HG02981 (cell line): ENCODE measurements around the gene KCNH2.

Experiments
- ATAC-seq: cut with Tn5 transposase; IDR thresholded peaks from one replicate; pipeline ENCODE4 v1.9.1; 2021; ENCODE audit warnings: mild to moderate bottlenecking, moderate library complexity; ENCODE audit not compliant: unreplicated experiment

KCNH2 gene

DNA sequence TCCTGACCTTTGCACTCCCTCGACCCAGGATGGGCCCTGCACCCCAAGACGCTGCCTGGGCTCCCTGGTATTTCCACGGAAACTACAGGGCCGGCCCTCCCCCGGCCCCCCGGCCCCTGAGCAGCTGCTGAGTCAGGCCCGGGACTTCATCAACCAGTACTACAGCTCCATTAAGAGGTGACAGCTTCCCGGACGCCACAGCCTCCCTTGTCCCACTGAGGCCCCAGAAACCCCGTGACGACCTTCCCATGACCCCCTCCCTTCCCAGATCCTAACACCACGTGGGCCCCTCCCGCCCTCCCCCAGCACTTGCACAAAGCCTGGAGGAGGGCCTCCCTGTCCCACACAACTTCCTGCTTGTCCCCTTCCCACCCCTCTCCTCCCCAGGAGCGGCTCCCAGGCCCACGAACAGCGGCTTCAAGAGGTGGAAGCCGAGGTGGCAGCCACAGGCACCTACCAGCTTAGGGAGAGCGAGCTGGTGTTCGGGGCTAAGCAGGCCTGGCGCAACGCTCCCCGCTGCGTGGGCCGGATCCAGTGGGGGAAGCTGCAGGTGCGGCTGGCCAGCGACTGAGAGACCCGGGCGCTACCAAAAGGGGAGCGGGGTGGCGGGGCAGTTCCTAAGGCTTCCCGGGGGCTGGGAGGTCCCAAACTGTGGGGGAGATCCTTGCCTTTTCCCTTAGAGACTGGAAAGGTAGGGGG lies 18.4 kb upstream of the KCNH2 start:
- no peak for ATAC-seq

DNA sequence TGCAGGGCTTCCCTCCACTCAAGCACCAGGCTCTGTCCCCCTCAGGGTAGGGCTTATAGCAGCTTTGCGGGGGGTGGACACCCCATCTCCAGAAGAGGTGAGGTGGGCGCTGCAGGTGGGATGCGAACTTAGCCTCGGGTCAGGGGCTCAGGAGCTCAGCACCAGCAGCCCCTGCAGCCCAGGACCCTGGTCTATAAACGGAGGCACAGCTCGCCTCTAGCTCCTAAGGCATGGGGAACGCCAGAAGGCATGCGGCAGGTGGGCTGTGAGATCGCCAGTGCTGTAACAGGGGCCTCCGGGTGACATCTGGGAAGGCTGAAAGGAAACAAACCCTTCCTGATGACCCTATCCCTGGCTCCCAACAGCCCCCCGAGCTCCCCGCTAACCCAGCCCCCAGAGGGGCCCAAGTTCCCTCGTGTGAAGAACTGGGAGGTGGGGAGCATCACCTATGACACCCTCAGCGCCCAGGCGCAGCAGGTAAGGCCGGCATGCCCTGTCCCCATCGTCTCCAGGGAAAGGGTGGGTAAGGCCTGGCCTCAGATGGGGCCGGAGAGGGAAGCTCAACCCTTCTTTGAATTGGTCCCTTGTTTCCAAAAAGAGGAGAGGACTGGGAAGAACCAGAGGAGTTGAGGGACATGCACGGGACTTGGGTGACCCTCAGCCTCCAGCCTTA lies 16.9 kb upstream of the KCNH2 start:
- no peak for ATAC-seq

DNA sequence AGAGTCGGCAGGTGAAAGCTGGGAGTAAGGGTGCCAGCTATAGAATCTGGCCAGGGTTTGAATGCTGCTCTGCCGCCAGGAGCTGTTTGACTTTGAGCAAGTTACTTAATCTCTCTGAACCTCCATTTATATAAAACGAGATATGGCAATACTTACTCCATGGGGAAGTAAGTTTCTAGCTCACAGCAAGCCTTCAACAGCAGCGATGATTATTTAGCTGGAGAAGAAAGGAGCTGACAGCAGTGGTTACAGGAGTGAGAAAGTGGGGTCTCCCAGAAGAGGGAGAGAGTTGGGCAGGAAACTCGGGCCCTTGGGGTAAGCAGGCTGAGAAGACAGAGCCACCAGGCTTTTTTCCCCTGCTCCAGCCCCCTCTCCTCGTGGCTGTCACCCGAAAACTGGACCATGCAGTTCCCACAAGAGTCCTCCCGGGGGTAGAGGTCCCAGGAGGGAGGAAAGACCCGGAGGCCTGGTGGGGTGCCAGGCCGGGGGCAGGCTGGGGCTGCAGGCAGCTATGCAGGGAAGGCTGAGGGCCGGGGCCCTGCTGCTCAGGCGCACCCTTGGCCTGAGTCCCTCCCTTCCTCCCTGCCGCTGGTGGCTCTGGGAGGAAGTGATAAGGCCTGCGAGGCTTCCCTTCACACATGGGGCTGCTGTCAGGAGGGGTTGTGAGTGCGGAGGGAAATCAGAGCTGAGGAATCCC lies 16.2 kb upstream of the KCNH2 start:
- no peak for ATAC-seq

DNA sequence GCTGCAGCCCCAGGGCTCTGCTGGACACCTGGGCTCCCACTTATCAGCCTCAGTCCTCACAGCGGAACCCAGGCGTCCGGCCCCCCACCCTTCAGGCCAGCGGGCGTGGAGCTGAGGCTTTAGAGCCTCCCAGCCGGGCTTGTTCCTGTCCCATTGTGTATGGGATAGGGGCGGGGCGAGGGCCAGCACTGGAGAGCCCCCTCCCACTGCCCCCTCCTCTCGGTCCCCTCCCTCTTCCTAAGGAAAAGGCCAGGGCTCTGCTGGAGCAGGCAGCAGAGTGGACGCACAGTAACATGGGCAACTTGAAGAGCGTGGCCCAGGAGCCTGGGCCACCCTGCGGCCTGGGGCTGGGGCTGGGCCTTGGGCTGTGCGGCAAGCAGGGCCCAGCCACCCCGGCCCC lies 15.4 kb upstream of the KCNH2 start:
- ATAC-seq: no peak

DNA sequence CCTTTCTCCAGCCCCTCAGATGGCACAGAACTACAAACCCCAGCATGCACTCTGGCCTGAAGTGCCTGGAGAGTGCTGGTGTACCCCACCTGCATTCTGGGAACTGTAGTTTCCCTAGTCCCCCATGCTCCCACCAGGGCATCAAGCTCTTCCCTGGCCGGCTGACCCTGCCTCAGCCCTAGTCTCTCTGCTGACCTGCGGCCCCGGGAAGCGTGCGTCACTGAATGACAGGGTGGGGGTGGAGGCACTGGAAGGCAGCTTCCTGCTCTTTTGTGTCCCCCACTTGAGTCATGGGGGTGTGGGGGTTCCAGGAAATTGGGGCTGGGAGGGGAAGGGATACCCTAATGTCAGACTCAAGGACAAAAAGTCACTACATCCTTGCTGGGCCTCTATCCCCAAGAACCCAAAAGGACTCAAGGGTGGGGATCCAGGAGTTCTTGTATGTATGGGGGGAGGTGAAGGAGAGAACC lies 14.7 kb upstream of the KCNH2 start:
- peak; percentile 60 for ATAC-seq

DNA sequence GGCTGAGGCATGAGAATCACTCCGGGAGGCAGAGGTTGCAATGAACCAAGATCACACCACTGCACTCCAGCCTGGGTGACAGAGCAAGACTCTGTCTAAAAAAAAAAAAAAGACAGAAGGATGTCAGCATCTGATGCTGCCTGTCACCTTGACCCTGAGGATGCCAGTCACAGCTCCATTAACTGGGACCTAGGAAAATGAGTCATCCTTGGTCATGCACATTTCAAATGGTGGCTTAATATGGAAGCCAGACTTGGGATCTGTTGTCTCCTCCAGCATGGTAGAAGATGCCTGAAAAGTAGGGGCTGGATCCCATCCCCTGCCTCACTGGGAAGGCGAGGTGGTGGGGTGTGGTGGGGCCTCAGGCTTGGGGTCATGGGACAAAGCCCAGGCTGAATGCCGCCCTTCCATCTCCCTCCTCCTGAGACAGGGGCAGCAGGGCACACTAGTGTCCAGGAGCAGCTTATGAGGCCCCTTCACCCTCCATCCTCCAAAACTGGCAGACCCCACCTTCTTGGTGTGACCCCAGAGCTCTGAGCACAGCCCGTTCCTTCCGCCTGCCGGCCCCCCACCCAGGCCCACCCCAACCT lies 14.0 kb upstream of the KCNH2 start:
- ATAC-seq: no peak

DNA sequence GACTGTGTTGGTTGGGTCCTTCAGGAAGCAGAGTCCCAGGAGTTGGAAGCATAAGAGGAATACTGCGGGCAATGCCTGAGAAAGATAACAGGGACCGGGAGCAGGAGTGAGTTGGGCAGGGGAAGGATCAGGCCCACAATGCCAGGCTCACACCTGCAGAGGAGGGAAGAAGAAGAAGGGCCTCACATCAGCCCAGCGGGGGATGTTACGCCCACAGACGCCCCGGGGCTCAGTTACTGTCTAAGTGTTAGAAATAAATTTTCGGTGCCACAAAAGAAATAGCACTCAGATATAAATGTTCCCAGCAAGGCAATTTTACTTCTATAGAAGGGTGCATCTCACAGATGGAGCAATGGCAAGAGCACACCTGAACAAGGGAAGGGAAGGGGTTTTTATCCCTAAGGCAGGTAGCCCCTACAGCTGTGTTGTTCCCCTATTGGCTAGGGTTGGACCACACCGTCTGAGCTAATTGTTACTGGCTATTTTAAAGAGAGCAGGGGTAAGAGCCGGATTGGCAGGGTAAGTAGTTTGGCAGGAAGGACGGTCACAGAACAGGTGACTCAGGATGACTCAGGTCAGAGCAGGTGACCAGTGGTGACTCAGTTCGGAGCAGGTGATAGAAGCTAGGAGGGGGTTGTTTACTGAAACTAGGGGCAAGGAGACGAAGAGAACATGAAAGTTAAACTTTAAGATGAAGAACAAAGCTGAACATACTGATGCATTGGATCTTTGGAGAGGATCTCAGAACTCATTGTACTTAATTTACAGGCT lies 12.5 kb upstream of the KCNH2 start, which contains the start of gene NOS3:
Gene NOS3 (plus strand): TSS at position 602 of the 771 bp plus-strand sequence. CDS start 2,787 bp downstream, outside the sequence.
- no peak for ATAC-seq

DNA sequence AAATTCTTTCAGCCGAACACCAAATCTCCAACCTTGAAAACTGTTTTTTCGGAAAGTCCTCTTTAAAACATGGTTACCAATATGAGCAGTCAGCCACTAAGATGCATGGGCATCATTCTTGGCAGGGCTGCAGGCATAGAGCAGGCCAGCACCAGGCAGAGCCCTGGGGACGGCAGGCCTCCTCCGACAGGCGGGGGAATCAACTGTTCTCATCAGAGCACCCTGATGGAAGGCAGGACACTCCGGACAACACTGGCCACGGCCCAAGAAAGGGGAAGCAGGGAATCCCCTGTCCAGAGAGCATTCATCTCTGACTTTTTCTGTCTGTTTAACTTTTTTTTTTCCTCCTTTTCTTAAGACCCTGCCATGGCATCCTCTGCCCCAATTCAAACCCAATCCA lies 11.3 kb upstream of the KCNH2 start:
- no peak for ATAC-seq

DNA sequence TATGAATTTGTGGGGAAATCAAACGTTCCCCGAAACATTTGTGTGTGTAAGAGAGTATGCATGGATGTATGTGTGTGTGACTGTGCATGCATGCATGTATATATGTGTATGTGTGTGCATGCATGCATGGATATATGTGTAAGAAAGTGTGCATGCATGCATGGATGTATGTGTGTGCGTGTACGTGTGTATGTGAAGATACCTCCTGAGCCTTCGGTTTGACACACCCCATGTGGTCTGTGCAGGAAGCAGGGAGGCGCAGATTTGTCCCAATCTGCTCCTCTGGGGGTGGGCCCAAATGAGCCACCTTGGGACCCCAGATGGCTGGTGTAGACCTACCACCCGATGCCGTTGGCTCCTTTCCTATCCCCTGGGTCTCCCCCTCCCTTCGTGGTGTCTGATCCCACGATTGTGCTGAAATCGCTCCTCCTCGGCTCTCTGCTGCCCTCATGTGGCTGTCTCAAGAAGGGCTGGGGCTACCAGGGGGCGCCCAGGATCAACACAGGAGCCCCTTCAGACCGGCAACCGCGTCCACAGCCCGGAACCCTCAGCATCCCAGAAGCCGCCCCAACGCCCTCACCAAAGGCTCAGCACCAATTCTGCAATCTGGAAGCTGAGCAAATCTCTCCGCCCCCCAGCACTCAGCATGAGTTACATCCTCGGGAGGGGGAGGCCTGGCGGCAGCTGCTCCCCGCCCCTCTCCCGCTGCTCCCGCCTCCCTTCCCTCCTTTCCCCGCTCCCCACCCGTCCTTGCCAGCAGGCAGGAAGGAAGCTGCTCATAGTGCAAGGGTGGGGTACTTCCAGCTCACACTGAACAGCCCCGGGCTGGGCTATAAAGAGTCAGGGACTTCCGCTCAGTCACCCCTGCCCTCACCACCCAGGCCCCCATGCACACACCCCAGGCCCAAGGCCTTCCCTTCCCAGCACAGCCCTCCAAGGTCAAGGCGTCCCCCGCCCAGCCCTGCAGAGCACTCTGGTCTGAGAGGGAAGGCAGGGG lies 10.4 kb upstream of the KCNH2 start:
- no peak for ATAC-seq

DNA sequence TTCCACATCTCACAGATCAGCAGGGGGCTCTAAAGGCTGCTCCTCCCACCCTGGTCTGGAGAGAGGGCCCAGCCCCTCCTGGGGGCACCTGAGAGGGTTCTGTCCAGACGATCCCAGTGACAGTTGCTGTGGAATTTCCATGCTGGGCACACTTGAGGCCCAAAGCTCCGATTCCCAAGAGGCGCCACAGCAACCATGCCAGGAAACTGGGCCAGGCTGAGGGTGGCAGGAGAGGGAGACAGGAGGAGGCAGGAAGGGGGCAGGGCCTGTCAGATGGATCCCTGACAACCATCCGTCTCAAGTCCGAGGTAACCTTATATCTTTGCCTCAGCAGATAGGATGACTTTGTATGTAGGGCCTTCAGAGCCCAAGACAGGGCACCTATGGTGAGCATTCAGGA lies 8.4 kb upstream of the KCNH2 start:
- ATAC-seq: no peak

DNA sequence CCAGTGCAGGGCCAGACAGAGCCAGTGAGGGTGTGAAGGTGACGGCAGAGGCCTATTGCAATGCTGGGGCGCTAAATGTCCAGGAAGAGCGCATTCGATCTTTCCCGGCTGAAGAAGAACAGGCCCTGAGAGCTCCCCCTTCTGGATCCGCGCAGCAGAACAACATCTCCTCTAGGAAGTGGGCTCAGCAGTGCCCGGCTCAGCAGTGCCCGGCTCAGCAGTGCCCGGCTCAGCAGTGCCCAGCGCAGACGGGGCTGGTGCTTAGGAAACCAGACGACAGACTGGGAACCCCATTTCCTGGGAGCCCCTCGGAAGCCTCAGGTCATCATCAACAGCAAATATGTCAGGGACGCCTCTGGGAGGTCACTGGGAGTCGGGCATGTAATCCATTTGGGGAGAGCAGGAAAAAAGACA lies 8.0 kb upstream of the KCNH2 start:
- no peak for ATAC-seq

DNA sequence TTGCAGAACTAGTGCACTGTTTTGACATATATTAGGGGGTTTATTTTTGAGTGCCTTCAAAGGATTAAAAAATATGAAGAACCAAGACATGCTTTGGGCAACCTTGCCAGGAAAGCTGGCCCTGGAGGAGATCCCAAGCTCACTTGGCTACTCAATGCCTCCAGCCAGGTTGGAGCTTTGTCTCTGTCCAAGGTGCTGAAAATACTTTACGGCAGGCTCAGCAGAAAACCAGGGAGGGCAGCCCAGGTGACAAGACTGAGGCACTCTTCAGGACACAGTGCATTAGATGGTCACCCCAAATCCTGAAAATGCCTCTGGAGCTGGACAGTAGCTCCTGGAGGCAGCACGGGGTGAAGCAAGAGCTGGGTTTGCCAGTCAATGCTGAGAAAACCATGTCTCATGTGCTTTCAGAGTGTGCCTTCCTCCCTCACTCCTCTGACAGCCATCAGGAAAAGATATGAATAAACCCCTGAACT lies 5.8 kb upstream of the KCNH2 start:
- ATAC-seq: no peak

DNA sequence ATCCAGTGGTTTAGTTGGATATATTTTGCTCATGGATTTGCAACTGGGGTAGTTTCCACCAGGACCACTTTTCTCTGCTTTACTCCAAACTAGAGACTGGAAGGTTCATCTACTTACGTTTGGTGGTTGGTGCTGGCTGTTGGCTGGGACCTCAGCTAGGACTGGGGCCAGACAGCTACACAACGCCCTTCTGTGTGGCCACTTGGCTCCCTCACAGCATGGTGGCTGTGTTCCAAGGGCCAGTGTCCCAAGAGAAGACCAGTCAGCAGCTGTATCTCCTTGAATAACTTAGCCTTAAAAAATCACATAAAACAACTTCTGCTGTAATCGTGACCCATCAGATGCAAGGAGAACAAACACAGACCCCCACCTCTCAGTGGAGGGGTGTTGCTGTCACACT lies 4.2 kb upstream of the KCNH2 start:
- ATAC-seq: no peak

DNA sequence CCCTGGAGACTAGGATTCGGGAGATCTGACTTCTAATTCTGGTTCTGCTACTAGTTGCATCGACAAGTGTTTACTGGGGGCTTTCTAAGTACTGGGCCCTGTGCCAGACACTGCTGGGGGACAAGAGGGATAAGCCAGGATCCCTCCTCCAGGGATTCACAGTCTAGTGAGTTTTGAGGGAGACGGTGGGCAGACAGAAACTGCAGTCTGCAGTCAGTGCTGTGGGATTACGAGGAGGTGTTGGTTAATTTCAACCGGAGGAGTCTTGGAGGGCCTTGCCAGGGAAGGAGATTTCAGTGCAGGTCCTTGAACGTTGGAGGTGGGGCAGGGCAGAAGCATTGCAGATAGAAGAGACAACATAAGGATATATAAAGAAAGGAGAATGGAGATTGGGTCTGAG lies 3.5 kb upstream of the KCNH2 start:
- ATAC-seq: no peak

DNA sequence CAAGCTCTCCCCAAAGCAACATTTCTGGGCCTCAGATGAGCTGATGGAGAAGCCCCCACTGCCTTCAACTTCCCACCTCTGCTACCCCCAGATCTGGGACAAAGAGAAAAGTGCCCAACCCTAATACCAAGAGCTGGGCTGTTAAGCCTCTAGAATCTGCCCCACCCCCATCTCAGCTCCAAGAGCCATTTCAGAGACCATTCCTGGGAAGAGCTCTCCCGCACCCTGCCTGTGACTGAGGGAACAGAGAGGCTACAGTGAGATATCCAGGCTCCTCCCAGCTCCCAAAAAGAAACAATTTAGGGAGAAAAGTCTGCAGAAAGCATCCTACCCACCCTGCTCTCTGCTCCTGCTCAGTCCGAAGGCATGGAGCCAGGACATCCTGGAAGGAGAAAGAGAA lies 2.5 kb upstream of the KCNH2 start:
- no peak for ATAC-seq

DNA sequence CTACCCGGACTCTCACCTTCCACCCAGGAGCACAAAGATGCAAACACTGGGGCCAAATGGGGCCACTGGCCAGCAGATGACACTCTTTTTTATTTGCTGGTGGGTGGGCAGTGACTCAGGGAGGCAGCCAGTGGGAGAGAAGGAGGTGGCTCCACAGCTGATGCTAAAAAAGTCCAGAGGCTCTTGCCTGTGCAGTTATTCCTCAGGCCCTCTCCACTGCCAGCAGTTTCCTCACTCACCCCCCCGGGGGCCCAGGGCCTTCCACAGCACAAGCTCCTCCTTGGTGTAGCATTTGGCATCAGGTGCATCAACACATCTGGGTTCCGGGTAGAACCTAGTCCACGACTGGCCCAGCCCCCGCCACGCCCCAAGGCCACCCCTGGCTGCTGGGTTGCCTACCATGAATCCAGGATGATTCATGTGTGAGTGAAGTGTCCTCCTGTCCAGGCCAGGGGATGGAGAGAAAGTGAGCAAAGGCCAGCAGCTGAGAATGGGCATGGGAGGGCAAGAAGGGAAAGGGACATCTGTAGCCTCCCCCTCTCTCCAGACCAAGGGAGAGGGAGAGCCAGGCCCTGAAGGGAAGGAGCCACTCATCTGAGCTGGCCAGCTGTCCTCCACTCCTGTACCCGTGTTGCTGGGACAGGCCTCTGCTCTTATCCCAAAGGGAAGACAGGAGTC lies 1.7 kb upstream of the KCNH2 start:
- ATAC-seq: no peak

DNA sequence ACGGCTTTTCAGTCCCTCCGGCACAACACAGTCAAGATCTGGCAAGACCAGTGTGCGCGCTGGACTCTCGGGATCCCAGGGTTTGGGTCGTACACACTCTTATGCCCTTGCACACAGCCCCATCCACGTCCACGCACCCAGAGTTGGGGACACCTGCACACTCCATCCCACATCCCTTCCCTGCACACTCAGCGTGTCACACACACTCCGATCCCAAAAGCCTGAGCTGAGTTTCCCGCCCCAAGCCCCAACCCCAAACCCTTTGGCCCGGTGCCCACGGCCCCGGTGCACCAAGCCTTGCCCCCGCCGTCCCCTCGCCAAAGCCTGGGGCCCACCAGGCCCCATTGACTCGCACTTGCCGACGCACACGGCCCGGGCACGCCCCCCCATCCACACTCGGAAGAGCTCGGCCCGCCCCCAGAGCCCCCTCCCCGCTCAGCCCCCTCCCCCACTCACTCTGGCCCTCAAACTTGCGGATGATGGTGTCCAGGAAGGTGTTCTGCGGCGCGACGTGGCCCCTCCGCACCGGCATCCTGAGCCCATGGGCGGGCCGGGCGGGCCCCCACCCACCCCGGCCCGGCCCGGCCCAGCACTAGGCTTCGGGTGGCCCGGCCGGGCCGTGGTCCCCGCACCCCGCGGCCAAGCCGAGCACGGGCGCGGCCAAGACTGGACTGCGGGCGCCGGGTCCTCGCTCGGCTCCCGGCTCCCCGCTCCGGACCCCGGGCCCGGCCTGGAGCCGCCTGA lies 567 bp downstream of the KCNH2 start:
- no peak for ATAC-seq
